Ectodermal cell (in vitro differentiated cells): Measurements from ENCODE around the gene TLX2.

Experiments used
- H3K27ac ChIP-seq: 2 replicates; pipeline ENCODE4 v1.7.0; 2013; ENCODE audit warnings: mild to moderate bottlenecking, low read depth, low read length; ENCODE audit not compliant: insufficient read depth, poor library complexity, severe bottlenecking
- H3K27me3 ChIP-seq: 2 replicates; pipeline ENCODE4 v1.7.0; 2013; ENCODE audit warnings: mild to moderate bottlenecking, low read length; ENCODE audit not compliant: insufficient read depth, control insufficient read depth, poor library complexity, severe bottlenecking
- H3K36me3 ChIP-seq: one replicate; pipeline ENCODE4 v1.7.0; 2013; ENCODE audit warnings: low read length; ENCODE audit not compliant: control insufficient read depth, insufficient read depth
- H3K4me1 ChIP-seq: one replicate; pipeline ENCODE4 v1.7.0; 2013; ENCODE audit warnings: low read length; ENCODE audit not compliant: control insufficient read depth, insufficient read depth
- H3K4me3 ChIP-seq: 2 replicates; pipeline ENCODE4 v1.7.0; 2013; ENCODE audit warnings: low read depth, low read length, control low read depth; ENCODE audit not compliant: insufficient read depth
- H3K9me3 ChIP-seq: 2 replicates; pipeline ENCODE4 v1.7.0; 2013; ENCODE audit warnings: mild to moderate bottlenecking, low read length, moderate library complexity; ENCODE audit not compliant: control insufficient read depth
- WGBS, 2 experiments: methylation state at CpG; one replicate each; pipeline ENCODE4 v1.1.7; 2013; ENCODE audit warnings: missing lambda C conversion rate in 2 of 2; 5-methylcytosine and 5-hydroxymethylcytosine counted together

The TLX2 gene

GRCh38 chr2:74497777-74498499 is 16.3 kb upstream of the TLX2 start:
- 4% methylated on average over 61 of the region's 61 CpGs for WGBS, 2 experiments
- Histone ChIP-seq H3K27me3 (peaks cover 80% of the 10 kb centered on the region), H3K9me3 (no peaks in the 10 kb centered on the region), H3K36me3 (no peaks in the 10 kb centered on the region), H3K27ac (no peak overlapping the region), H3K4me1 (peaks cover 36% of the 10 kb centered on the region), H3K4me3 (peak overlapping the region; percentile 29)

- Histone ChIP-seq H3K4me1 (peaks cover 36% of the 10 kb centered on the region), H3K27me3 (peaks cover 88% of the 10 kb centered on the region), H3K36me3 (no peaks in the 10 kb centered on the region), H3K9me3 (no peaks in the 10 kb centered on the region), H3K4me3 (peak overlapping the region; percentile 29), H3K27ac (no peak overlapping the region)
- WGBS, 2 experiments: 1% methylated on average over 41 of the region's 41 CpGs
Measured at GRCh38 chr2:74498500-74499266, 15.6 kb upstream of the TLX2 start.

GRCh38 chr2:74499267-74499939 is 14.8 kb upstream of the TLX2 start, which contains the start of gene LBX2:
LBX2 (minus strand) TSS chr2:74499603; CDS start chr2:74499537, 66 bp downstream.
- peak within 1 kb of the TSS; percentile 29 for H3K4me3 ChIP-seq
- H3K4me1 ChIP-seq: peaks cover 36% of the 10 kb centered on the region
- 2% methylated on average over 65 of the region's 65 CpGs for WGBS, 2 experiments
- no peak within 1 kb of the TSS for H3K27ac ChIP-seq
- H3K36me3 ChIP-seq: no peaks in the 10 kb centered on the region
- H3K27me3 ChIP-seq: peaks cover 95% of the 10 kb centered on the region
- H3K9me3 ChIP-seq: no peaks in the 10 kb centered on the region

- WGBS, 2 experiments: 22 to 24% methylated on average over 15 of the region's 15 CpGs
- no peak overlapping the region for H3K27ac ChIP-seq
- no peak overlapping the region for H3K4me3 ChIP-seq
- H3K36me3 ChIP-seq: no peaks in the 10 kb centered on the region
- H3K9me3 ChIP-seq: no peaks in the 10 kb centered on the region
- H3K4me1 ChIP-seq: peaks cover 36% of the 10 kb centered on the region
- H3K27me3 ChIP-seq: peaks cover 100% of the 10 kb centered on the region
Measured at GRCh38 chr2:74499940-74500577, 14.2 kb upstream of the TLX2 start.

- Histone ChIP-seq H3K27me3 (peaks cover 100% of the 10 kb centered on the region), H3K27ac (no peak overlapping the region), H3K9me3 (no peaks in the 10 kb centered on the region), H3K4me1 (peaks cover 36% of the 10 kb centered on the region), H3K4me3 (no peak overlapping the region), H3K36me3 (peaks cover under 1% of the 10 kb centered on the region)
Measured at GRCh38 chr2:74500578-74500946, 13.7 kb upstream of the TLX2 start.

GRCh38 chr2:74501335-74502071 is 12.7 kb upstream of the TLX2 start:
- Histone ChIP-seq H3K4me3 (no peak overlapping the region), H3K36me3 (peaks cover 5% of the 10 kb centered on the region), H3K27me3 (peaks cover 96% of the 10 kb centered on the region), H3K9me3 (no peaks in the 10 kb centered on the region), H3K27ac (no peak overlapping the region), H3K4me1 (peaks cover 37% of the 10 kb centered on the region)
- 37 to 43% methylated on average over 18 of the region's 18 CpGs for WGBS, 2 experiments

GRCh38 chr2:74502147-74502719 is 12.0 kb upstream of the TLX2 start:
- 12 to 13% methylated on average over 32 of the region's 32 CpGs for WGBS, 2 experiments
- H3K4me1 ChIP-seq: peaks cover 41% of the 10 kb centered on the region
- no peaks in the 10 kb centered on the region for H3K9me3 ChIP-seq
- H3K36me3 ChIP-seq: peaks cover 5% of the 10 kb centered on the region
- no peak overlapping the region for H3K27ac ChIP-seq
- H3K4me3 ChIP-seq: peak overlapping the region; percentile 40
- H3K27me3 ChIP-seq: peaks cover 92% of the 10 kb centered on the region

GRCh38 chr2:74502720-74503505 is 11.3 kb upstream of the TLX2 start:
- Histone ChIP-seq H3K27ac (no peak overlapping the region), H3K36me3 (peaks cover 5% of the 10 kb centered on the region), H3K4me1 (peaks cover 41% of the 10 kb centered on the region), H3K9me3 (no peaks in the 10 kb centered on the region), H3K27me3 (peaks cover 85% of the 10 kb centered on the region), H3K4me3 (peak overlapping the region; percentile 40)
- 2 to 3% methylated on average over 67 of the region's 67 CpGs for WGBS, 2 experiments
